Uterus (tissue), 4 donors: ENCODE measurements around the gene HNRNPU. TPM values are rescaled to one million over a fixed set of nuclear protein-coding genes. Genes with fewer than 3 reads are reported as not detected.
"Not testable (repeated sequence)": the region's sequence is repeated elsewhere in the genome, so short reads cannot be mapped to it uniquely, and the experiment has no call there.

Experiments used
- DNase-seq, 2 donors: peaks; one replicate each; pipeline ENCODE4 v3.0.0-alpha.2; 2019 to 2020
- H3K27ac ChIP-seq, 2 donors: fragments of 200-600 bp; sonication (generic); 1 replicate in 1 of 2; 2 replicates in 1 of 2; pipeline ENCODE4 v1.5.1; 2016 to 2018
- H3K27me3 ChIP-seq, 2 donors: fragments of 200-600 bp; sonication (generic); one replicate each; pipeline ENCODE4 v1.5.1; 2018 to 2019; ENCODE audit warnings: control low read depth in 1 of 2
- H3K36me3 ChIP-seq, 2 donors: fragments of 200-600 bp; sonication (generic); one replicate each; pipeline ENCODE4 v1.5.1; 2019; ENCODE audit warnings: control low read depth in 1 of 2
- H3K4me1 ChIP-seq, 2 donors: fragments of 200-600 bp; sonication (generic); one replicate each; pipeline ENCODE4 v1.5.1; 2018 to 2019; ENCODE audit warnings: control low read depth in 1 of 2
- H3K4me3 ChIP-seq, 2 donors: fragments of 200-600 bp; sonication (generic); 1 replicate in 1 of 2; 2 replicates in 1 of 2; pipeline ENCODE4 v1.5.1; 2018 to 2019; ENCODE audit warnings: mild to moderate bottlenecking in 1 of 2
- H3K9me3 ChIP-seq, 2 donors: fragments of 200-600 bp; sonication (generic); one replicate each; pipeline ENCODE4 v1.5.1; 2019; ENCODE audit warnings: control low read depth in 1 of 2
- CTCF ChIP-seq, 4 experiments: fragments of 200-600 bp in 2 of 4; fragments of 450-650 bp in 2 of 4; sonication (generic) in 2 of 4; IDR thresholded peaks; one replicate each; pipeline ENCODE4 v1.5.1; 2016 to 2019; ENCODE audit warnings: antibody characterized with exemption in 4 of 4, mild to moderate bottlenecking in 2 of 4, moderate library complexity in 1 of 4
- POLR2A ChIP-seq, 2 donors: fragments of 450-650 bp; IDR thresholded peaks; one replicate each; pipeline ENCODE4 v1.6.1; 2016; ENCODE audit warnings: antibody characterized with exemption in 2 of 2, mild to moderate bottlenecking in 1 of 2, moderate library complexity in 1 of 2
- intact Hi-C: fragments of 100-400 bp; cut with DNase I; formaldehyde crosslinking; loops from one replicate; pipeline ENCODE4 v1.15.1; 2023; ENCODE audit warnings: low total_unique reads
- total RNA-seq, 4 donors: library from RNA; depleted of rRNA in 3 of 4; stranded (reverse); fragments of >200 nt in 3 of 4; gene quantifications; one replicate each; pipeline versions ENCODE4 v1.1.0 to v1.2.4, GENCODE V29; 2014 to 2023
- donor health status: DM: yes; HTN: yes; CAD: no.

Gene HNRNPU
- total RNA-seq, 4 donors from 2014 or later, result 154 to 603 (median 269) TPM

GRCh38 chr1:244836135-244836521 is 28.2 kb downstream of the HNRNPU start:
- no peak for DNase-seq
- Histone ChIP-seq H3K4me3 (peak overlapping the region; percentile 54 to 69), H3K36me3 (no peaks in the 10 kb centered on the region), H3K27ac (peak overlapping the region; percentile 99 to 100), H3K27me3 (no peaks in the 10 kb centered on the region), H3K4me1 (no peaks in the 10 kb centered on the region), H3K9me3 (no peaks in the 10 kb centered on the region)
- TF ChIP-seq POLR2A (IDR thresholded peaks at IDR 0.05) (no peak), CTCF (IDR thresholded peaks at IDR 0.05) (no peak)
- intact Hi-C loops, result no loop called here

GRCh38 chr1:244835276-244836134 is 28.8 kb downstream of the HNRNPU start, which contains the start of gene COX20:
TSS of gene COX20 (plus strand) at chr1:244835658. CDS start at chr1:244835715, 57 bp downstream.
- peak; percentile 33 to 69 for TF ChIP-seq POLR2A (IDR thresholded peaks at IDR 0.05)
- TF ChIP-seq CTCF (IDR thresholded peaks at IDR 0.05), result peak in 1 of 4 experiments; percentile 33
- intact Hi-C loops, result loop anchor here (2.0 kb wide), 1 partner anchor 29 kb away; the partner anchor contains the start of gene HNRNPU
- Histone ChIP-seq H3K27ac (peak within 1 kb of the TSS; percentile 99 to 100), H3K9me3 (no peaks in the 10 kb centered on the region), H3K36me3 (no peaks in the 10 kb centered on the region), H3K4me3 (peak within 1 kb of the TSS; percentile 54 to 69), H3K27me3 (no peaks in the 10 kb centered on the region), H3K4me1 (no peaks in the 10 kb centered on the region)
- DNase-seq, result peak; percentile 89 to 91

DNA sequence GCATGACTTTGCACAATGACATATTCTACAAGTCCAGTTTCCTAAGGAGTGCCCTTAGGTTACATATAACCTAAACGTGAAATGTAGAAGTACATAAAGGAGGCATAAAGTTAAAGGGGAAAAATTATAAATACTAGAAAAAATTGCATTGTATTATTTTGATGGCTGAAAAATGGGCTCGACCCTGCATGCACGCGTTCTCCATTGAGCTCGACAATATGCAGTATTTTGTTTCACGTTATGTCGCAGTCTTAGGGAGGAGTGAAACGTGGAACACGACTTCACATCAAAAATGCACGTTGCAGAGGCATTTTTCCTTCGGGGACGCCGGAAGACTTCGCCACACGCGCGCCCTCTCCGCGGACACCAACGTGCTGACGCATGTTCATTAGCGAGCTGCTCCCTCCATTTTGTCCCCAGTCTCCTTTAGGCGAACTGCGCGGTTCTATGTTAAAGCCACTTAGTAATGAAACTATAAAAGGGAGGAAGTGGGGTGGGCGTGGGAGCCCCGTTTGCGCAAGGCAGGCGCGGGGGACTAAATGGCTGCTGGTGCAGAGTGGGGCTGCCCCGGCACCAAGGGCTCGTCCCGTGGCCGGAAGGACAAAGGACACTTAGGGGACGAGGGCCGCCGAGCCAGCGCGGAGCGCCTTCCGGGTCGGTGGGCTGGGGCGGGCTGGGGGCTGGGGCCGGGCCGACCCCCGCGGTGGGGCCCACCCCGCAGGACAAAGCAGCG is 29.6 kb downstream of the HNRNPU start:
- Histone ChIP-seq H3K27me3 (no peaks in the 10 kb centered on the region), H3K36me3 (no peaks in the 10 kb centered on the region), H3K9me3 (no peaks in the 10 kb centered on the region), H3K4me3 (peak overlapping the region; percentile 54 to 69), H3K4me1 (no peaks in the 10 kb centered on the region), H3K27ac (peak overlapping the region; percentile 99 to 100)
- TF ChIP-seq POLR2A (IDR thresholded peaks at IDR 0.05), result peak in 1 of 2 donors; percentile 53
- no peak for TF ChIP-seq CTCF (IDR thresholded peaks at IDR 0.05)
- intact Hi-C loops, result loop anchor here (2.0 kb wide), 1 partner anchor 30 kb away; the partner anchor contains the start of gene HNRNPU
- peak in 1 of 2 donors; percentile 91 for DNase-seq

GRCh38 chr1:244833734-244834542 is 30.4 kb downstream of the HNRNPU start:
- peak; percentile 45 to 66 for DNase-seq
- Histone ChIP-seq H3K36me3 (no peaks in the 10 kb centered on the region), H3K9me3 (no peaks in the 10 kb centered on the region), H3K27ac (peak overlapping the region; percentile 99 to 100), H3K4me1 (no peaks in the 10 kb centered on the region), H3K4me3 (peak overlapping the region; percentile 54 to 69), H3K27me3 (no peaks in the 10 kb centered on the region)
- intact Hi-C loops, result loop anchor here (2.0 kb wide), 1 partner anchor 31 kb away; the partner anchor contains the start of gene HNRNPU
- TF ChIP-seq POLR2A (IDR thresholded peaks at IDR 0.05) (peak; percentile 26 to 43), CTCF (IDR thresholded peaks at IDR 0.05) (peak in 2 of 4 experiments; percentile 8 to 39)

DNA sequence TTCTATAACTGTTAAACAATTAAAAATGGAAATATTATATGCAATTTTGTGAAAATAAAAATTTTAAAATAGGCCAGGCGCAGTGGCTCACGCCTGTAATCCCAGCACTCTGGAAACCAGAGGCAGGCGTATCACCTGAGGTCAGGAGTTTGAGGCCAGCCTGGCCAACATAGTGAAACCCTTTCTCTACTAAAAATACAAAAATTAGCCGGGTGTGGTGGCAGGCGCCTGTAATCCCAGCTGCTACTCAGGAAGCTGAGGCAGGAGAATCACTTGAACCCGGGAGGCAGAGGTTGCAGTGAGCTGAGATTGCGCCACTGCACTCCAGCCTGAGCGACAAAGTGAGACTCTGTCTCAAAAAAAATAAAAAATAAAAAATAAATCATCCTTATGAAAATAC is 31.1 kb downstream of the HNRNPU start:
- H3K9me3 ChIP-seq, DNase-seq, intact Hi-C loops, H3K4me1 ChIP-seq, H3K27me3 ChIP-seq, H3K36me3 ChIP-seq: not testable (repeated sequence)
- Histone ChIP-seq H3K27ac (peak overlapping the region; percentile 99 to 100), H3K4me3 (peak overlapping the region; percentile 54 to 69)
